Stimulated activated CD8-positive, alpha-beta memory T cell treated with anti-CD3 and anti-CD28 coated beads, Interleukin-7, amount 100 ng/mL, for 48 hours (primary cell): ENCODE data around the gene TSACC.
"Not testable (repeated sequence)": the region's sequence is repeated elsewhere in the genome, so short reads cannot be mapped to it uniquely, and the experiment has no call there.

Source experiments
- DNase-seq, 2 donors: peaks; one replicate each; pipeline ENCODE4 v3.0.0-alpha.2; 2020; ENCODE audit warnings: low read depth in 1 of 2; ENCODE audit errors: extremely low read depth in 1 of 2

The TSACC gene

DNA sequence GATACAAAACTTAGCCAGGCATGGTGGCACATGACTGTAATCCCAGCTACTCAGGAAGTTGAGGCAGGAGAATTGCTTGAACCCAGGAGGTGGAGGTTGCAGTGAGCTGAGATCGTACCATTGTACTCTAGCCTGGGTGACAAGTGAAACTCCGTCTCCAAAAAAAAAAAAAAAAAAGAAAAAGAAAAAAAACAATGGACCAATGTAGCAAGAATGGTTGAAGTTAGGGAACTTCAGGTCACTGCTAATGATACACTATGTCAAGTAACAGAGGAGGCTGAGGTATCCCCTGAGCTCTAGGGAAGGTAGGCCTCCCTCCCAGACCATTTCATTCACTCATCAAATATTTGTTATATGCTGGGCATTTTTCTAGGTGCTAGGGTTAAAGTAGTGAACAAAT is 7.7 kb downstream of the TSACC start:
- not testable (repeated sequence) for DNase-seq

DNA sequence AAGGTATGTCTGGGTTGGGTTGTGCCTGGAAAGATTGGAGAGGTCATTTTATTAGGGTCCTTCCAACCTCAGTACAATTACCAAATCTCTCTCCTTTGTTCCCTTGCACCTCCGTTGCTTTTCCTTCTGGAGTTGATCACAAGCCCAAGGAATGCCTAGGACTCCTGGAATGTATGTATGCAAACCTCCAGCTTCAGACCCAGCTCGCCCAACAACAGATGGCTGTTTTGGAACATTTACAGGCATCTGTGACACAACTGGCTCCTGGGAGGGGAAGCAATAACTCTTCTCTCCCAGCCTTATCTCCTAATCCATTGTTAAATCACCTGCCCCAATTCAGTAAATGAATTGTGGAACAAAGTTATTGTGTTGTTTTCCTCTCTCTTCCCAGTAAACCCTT is 8.3 kb downstream of the TSACC start:
- DNase-seq = no peak

DNA sequence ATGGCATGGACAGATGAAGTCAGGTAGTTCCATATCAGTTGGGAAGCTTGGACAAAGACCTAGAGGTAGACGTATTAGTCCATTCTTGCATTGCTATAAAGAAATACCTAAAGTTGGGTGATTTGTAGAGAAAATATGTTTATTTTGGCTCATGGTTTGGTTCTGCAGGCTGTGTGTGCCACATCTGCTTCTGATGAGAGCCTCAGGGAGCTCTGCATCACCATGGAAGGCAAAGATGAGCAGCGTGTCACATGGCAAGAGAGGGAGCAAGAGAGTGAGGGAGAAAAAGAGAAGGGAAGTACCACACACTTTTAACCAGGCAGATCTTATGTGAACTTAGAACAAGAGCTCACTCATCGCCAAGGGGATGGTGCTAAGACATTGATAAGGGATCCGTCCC is 9.0 kb downstream of the TSACC start:
- DNase-seq = no peak

DNA sequence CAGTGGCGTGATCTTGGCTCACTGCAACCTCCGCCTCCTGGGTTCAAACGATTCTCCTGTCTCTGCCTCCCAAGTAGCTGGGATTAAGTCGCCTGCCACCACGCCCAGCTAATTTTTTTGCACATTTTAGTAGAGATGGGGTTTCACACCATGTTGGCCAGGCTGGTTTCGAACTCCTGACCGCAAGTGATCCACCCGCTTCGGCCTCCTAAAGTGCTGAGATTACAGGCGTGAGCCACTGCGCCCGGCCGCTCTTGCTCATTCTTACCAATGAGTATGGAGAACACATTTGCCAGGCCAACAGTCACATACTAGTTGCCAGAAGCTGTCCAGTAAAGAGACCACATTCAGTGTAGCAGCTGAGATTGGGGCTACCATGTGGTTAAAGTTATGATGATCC is 14.2 kb downstream of the TSACC start:
- not testable (repeated sequence) for DNase-seq

DNA sequence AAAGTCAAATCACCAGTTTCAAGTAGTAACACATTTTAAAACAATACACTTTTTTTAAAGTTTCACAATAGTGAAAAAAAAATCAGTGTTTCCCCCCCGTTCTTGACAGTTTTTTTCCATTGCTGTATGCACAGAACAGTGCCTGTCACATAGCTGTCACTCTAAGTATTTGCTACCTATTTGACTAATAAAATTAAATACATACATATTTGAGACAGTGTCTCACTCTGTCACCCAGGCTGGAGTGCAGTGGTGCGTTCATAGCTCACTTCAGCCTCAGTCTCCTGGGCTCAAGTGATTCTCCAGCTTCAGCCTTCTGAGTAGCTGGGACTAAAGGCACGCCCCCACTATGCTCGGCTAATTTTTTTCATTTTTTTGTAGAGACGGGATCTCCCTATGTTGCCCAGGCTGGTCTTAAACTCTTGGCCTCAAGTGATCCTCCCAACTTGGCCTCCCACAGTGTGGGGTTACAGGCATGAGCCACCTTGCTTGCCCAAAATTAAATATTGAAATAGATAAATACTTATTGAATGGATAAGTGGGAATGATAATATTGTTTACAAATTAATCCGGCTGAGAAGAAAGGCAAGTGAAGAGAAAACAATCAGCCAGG is 18.0 kb downstream of the TSACC start:
- DNase-seq = no peak

DNA sequence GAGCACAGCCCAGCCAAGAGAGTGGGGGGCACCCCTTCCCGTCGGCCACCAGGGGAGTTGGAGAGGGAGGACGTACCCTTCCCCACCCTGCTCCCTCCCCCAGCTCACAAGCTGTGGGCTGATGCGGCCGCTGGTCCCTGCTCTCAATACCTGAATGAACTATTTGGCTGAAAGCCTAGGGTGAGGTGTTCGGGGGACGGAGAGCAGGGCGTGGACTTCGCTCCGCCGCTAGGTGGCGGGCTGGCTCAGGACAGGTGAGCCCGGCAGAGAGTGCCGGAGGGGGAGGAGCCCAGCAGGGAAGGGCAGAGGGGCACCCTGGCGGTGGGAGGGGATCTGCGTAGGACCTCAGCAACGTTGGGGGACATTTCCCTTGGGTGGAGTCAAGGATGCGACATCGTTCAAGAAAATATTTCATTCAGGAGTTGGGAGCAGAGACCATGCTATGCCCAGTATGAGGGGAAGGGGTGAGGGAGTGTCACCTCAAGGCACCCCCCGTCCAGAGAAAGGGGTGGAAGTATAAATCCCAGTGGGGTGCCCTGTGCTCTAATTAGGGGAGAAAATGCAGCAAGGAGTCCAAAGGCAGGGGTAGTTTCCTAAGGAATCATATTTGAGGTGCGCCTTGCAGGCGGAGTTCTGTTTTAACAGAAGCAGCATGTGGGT is 18.7 kb downstream of the TSACC start:
- peak; percentile 25 to 44 for DNase-seq

DNA sequence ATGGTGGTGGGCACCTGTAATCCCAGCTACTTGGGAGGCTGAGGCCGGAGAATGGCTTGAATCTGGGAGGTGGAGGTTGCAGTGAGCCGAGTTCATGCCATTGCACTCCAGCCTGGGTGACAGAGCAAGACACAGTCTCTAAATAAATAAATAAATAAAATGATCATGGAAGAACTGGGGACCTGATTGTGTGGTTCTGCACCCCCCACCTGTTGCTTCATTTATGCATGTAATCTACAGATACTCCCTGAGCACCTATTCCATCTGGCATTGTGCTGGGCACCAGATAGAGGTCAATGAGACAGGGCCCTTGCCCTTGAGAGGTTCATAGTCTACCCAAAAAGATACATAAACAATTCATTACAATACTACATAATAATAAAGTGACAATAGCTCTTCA is 19.7 kb downstream of the TSACC start:
- no peak for DNase-seq

DNA sequence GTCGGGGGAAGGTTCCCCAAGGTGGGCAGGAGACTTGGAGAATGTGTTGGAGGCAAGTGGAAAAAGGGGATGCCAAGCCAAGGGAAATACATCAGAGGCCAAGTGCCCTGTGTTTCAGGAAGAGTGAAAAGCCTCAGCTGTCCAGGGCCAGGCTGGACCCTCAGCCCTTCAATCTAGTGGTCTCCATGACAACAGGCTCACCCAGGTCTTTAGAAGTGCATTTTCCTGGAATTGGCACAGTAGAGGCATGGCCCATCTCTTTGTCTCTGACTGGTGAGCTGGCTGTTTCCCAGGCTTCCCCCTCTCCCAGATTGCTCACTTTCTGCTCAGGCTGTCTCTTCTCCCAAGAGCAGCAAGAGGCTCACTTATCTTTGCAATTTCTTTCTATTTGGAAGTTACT is 20.3 kb downstream of the TSACC start:
- DNase-seq = no peak

DNA sequence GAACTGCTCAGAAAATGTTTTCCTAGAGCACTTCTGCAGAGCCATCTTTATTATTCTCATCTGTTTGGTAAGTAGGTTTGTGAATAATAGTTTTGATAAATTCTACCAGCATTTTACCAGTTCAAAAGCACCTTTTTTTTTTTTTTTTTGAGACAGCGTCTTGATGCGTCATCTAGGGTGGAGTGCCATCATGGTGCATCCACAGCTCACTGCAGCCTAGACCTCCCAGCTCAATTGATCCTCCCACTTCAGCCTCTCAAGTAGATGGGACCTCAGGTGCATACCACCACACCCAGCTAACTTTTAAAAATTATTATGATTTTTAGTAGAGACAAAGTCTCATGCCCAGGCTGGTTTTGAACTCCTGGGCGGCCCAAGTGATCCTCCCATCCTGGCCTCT is 20.9 kb downstream of the TSACC start:
- DNase-seq = no peak

DNA sequence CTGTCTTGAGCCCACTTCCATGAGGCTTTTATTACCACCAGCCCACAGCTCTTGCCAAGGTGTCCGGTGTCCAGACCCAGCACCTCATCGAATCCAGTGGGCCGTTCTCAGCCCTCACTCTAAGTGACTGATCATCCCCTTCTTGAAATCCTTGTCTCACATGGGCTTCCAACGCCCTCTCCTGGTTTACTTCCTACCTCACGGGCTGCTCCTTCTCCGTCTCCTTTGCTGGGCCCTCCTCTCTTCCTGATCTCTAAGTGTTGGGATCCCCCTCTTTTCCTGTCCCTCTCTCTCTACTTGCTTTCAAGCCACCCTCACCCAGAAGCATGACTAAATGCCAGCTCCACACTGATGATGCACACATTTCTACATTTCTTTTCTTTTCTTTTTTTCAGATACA is 21.6 kb downstream of the TSACC start:
- no peak for DNase-seq

DNA sequence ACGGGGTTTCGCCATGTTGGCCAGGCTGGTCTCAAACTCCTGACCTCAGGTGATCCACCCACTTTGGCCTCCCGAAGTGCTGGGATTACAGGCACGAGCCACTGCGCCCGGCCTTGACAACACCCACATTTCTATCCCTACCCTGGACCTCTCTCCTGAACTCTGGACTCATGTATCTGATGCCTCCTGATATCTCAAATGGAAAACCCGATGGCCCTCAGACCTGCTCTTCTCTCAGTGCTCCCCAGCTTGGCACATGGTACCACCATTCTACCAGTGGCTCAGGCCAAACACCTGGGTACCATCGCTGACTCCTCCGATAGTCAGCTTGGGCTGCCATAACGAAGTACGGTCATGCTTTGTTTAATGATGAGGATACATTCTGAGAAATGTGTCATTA is 22.2 kb downstream of the TSACC start:
- DNase-seq = no peak

DNA sequence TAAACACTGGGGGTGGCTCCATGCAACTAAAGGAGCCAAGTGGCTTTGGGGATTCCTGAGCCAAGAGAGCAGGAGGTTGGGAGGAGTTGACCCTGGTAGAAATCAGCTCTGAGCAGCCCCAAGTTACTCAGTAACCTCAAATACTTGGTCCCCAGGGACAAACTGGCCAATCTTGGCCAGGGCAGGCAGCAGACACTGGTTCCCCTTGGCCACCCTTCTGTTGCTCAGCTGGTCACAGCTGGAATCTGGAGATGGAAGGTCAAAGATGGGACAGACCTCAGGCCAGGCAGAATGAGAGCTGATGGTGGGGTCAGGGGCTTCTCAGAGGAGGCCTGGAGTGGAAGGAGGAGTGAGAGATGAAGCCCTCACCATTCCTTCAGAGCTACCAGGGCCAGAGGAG is 27.4 kb downstream of the TSACC start:
- DNase-seq = no peak

DNA sequence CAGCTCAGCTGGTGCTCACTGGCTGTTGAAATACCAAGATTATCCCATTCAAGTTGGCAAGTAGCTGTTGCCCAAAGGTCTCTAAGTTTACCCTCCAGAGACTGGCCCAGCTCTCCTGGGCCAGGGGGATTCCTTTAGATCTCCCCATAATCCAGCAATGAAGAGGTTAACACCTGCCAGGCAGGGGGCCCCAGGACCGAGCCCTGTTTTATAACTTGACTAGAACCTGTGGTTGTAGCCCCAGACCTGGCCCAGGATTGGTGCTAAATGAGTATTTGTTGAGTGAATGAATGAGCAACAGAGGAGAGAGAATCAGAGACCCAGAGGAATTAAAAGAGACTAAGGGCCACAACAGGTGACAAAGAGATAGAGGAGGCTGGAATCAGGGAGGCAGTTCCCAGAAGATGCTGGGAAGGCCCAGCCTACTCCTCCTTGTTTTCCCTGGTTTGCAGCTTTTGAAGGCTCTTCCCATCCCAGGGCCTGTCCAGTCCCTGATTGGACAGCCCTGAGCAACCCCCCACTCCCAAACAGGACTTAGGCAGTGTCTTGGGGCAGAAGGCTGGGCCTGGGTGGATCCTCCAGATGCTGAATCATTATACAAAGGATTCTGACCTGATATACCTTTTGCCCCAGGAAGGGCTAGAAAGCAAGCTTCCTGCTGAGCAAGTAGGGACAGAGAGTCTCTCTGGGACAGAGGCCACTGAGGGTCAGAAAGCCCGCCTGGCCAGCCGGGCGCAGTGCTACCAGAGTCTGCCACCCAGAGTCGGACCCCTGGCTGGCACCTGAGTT is 28.2 kb downstream of the TSACC start:
- DNase-seq = no peak

DNA sequence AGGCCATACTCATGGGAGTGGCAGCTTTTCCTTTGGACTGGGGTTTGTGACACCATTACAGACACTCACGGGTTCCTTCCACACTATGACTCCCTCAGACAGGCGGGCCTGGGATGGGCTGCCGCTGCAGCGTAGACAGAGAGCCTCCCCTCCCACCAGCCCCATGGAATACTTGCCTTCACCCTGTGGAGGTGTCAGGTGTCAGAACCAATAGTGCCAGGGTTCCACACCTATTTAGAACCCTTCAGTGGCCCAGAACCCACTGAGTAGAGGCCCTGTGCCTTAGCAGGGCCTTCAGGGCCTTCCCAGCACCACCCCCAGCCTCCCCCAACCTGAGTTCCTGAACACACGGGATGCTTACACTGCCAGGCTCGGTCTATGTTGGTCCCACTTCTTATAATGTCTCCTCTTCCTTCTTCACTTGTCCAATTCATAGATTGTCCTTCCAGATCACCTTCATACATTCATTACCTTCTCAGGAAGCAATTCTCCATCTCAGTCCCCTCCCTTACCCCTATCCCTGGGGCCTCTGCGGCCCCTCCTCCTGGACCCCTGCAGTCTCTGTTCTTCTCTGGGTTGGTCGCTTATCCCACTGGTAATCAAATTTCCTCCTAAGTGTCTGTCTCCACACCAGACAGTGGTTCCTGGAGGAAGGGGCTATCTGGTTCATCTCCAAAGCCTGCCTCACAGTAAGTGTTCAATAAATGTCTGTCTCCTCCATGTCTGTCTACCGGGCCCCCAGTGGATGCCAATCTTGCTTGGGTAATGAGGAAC is 29.2 kb downstream of the TSACC start:
- no peak for DNase-seq

DNA sequence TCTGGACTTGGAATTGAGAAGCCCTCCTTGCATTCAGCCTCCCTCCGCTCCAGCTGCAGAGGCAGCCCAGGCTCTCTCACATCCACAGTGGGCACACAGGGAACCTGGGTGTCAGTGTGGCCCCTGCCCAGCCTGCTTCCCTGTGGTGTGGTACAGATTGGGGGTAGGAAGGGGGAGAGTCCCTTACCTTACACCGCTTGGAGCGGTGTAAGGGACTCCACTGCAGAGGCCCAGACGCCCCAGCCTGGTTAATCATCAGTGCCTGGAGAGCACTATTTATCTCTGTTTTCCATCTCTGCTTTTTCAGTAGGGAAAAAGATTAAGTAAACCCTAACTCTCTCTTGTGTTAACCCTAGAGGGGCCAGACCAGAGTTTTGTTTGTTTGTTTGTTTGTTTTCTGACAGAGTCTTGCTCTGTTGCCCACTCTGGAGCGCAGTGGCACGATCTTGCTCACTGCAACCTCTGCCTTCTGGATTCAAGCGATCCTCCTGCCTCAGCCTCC is 29.9 kb downstream of the TSACC start:
- DNase-seq = no peak

DNA sequence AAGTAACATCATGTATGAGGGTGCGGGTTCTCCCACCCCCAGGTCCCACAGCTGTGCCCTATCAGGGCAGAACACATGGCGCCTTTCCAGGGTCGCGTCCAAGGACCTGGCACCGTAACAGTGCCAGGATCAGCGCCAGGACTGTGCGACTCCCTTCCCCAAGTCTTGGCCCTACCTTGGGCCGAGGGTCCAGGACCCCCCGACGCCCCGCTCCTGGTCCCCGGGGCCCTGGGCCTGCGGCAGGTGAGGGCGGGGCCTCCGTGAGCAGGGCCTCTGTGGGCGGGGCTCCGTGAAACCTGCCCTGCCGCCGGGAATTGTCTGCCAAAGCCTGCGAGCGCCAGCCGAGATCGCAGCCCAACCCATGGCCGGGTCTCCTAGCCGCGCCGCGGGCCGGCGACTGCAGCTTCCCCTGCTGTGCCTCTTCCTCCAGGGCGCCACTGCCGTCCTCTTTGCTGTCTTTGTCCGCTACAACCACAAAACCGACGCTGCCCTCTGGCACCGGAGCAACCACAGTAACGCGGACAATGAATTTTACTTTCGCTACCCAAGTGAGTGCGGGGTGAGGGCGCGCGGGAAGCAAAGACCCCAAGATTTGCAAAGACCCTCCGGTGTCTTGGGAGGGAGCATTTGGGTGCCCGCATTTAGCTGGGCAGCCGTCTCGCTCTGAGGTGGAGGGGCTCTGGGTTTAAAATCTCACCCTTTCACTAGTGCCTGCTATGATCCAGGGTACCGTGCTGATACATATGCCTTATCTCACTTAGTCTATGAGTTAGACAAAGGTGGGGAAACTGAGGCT is 30.8 kb downstream of the TSACC start, which contains the start of gene RHBG:
RHBG (plus strand) TSS at position 323 of the 796 bp plus-strand sequence; CDS start at position 362, 39 bp downstream.
- DNase-seq = no peak

DNA sequence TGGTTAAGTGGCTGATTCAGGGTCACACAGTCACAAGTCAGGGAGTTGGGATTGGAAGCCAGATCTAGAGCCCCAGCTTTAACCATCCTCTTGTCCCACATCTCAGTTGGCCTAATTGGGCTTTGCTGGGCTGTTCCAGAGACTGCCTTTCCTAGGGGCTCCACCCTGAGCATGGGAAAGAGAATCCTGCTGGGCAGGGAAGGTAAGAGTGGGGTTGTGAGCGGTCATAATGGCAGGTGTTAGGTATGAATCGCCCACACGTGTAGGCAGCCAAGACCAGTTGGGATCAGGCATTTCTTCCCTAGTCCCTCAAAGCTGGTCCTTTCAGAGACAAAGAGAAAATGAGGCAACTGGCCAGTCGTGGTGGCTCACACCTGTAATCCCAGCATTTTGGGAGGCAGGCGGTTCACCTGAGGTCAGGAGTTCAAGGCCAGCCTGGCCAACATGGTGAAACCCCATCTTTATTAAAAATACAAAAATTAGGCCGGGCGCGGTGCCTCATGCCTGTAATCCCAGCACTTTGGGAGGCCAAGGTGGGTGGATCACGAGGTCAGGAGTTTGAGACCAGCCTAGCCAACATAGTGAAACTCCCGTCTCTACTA is 31.5 kb downstream of the TSACC start:
- not testable (repeated sequence) for DNase-seq

DNA sequence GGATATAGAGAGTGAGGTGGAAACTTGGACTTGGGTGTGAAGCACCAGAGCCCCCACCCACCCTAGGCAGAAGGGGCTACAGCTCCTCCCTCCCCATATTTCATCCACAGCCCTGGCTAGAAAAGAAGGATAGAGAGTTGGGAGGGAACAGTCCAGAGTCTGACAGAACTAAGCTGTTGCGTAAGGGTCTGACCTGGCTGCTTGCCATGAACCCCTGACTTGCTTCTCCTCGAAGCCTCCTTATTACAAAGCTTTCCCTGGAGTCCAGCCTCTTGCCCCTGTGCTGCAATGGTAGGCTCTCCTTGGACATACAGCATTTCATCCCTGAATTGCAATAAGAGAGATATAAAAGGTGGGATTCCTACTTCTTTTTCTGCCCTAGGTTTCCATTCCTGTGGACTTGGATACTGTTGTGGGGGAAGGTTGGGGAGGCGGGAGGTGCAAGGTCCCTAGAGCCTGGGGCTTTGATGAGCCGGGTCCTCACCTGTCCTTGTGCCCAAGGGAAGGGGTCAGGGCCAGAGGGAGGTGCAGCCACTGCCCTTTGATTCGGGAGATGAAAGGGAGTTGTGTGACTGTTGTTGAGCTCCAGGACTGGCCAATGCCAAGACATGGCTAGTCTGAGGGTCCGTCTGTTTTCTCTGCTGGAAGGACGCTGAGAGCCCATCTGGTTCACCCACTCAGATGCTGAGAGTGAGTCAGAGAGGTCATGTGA is 33.4 kb downstream of the TSACC start:
- no peak for DNase-seq

DNA sequence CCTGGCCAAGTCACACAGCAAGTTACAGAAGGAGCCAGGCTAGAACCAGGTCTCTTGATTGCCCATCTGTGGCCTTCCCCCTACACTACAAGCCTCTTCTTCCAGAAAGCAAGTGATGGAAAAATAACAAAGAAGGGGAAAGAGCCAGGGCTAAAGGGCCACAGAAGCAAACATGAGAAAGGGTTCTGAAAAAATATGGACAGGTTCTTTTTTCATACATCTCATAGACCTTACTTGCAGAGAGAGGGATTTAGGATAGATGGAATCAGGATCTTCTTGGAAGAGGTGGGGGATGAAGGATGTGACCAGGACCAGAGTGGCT is 33.9 kb downstream of the TSACC start:
- no peak for DNase-seq
